Measurements from ENCODE around the gene COMP.

DNA sequence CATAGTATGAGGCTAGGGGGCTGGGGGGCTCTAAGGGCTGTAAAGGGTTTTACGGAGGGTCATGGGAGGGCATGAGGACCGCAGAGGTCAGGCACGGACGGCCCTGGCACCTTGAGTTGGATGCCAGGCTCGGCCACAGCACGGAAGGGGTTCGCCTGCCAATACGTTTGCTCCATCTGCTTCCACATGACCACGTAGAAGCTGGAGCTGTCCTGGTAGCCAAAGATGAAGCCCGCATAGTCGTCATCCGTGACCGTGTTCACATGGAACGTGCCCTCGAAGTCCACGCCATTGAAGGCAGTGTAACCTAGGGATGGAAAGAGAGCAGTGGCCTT, 6.4 kb downstream of the COMP start:
- no peak for TF ChIP-seq JUNB (IDR thresholded peaks at IDR 0.05)
- no peak for TF ChIP-seq CEBPB (IDR thresholded peaks at IDR 0.05; ENCODE audit: borderline replicate concordance in 1 of 2, low read depth in 2 of 2, low read length in 2 of 2)
- TF ChIP-seq, protein P1, sequence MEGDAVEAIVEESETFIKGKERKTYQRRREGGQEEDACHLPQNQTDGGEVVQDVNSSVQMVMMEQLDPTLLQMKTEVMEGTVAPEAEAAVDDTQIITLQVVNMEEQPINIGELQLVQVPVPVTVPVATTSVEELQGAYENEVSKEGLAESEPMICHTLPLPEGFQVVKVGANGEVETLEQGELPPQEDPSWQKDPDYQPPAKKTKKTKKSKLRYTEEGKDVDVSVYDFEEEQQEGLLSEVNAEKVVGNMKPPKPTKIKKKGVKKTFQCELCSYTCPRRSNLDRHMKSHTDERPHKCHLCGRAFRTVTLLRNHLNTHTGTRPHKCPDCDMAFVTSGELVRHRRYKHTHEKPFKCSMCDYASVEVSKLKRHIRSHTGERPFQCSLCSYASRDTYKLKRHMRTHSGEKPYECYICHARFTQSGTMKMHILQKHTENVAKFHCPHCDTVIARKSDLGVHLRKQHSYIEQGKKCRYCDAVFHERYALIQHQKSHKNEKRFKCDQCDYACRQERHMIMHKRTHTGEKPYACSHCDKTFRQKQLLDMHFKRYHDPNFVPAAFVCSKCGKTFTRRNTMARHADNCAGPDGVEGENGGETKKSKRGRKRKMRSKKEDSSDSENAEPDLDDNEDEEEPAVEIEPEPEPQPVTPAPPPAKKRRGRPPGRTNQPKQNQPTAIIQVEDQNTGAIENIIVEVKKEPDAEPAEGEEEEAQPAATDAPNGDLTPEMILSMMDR (IDR thresholded peaks at IDR 0.05 in 2 of 3, conservative IDR thresholded peaks at IDR 0.05 in 1 of 3; ENCODE audit: control insufficient read depth in 2 of 3, extremely low read depth in 1 of 3, insufficient read depth in 1 of 3, low read depth in 3 of 3, low read length in 3 of 3), result no peak
- no peak for TF ChIP-seq RELA (IDR thresholded peaks at IDR 0.05; ENCODE audit: borderline replicate concordance, partially characterized antibody)
- TF ChIP-seq, protein P2, sequence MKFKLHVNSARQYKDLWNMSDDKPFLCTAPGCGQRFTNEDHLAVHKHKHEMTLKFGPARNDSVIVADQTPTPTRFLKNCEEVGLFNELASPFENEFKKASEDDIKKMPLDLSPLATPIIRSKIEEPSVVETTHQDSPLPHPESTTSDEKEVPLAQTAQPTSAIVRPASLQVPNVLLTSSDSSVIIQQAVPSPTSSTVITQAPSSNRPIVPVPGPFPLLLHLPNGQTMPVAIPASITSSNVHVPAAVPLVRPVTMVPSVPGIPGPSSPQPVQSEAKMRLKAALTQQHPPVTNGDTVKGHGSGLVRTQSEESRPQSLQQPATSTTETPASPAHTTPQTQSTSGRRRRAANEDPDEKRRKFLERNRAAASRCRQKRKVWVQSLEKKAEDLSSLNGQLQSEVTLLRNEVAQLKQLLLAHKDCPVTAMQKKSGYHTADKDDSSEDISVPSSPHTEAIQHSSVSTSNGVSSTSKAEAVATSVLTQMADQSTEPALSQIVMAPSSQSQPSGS (IDR thresholded peaks at IDR 0.05; ENCODE audit: low read length), result no peak
- TF ChIP-seq TCF12 (IDR thresholded peaks at IDR 0.05; ENCODE audit: low read depth, low read length), result no peak
- TF ChIP-seq NR2F1 (conservative IDR thresholded peaks at IDR 0.05), result no peak
- TF ChIP-seq JUND (IDR thresholded peaks at IDR 0.05; ENCODE audit: low read depth, low read length), result no peak
- no peak for TF ChIP-seq CHD2 (IDR thresholded peaks at IDR 0.05; ENCODE audit: borderline replicate concordance, low read depth, low read length)
- no peak for TF ChIP-seq SPI1 (IDR thresholded peaks at IDR 0.05; ENCODE audit: borderline replicate concordance, insufficient read depth, low read depth, low read length)
- no peak for TF ChIP-seq ZZZ3 (IDR thresholded peaks at IDR 0.05; ENCODE audit: control insufficient read depth, insufficient read length, low read depth)

Measured in GM12878 (cell line).